ENCODE data around the gene PALLD.

PALLD gene

DNA sequence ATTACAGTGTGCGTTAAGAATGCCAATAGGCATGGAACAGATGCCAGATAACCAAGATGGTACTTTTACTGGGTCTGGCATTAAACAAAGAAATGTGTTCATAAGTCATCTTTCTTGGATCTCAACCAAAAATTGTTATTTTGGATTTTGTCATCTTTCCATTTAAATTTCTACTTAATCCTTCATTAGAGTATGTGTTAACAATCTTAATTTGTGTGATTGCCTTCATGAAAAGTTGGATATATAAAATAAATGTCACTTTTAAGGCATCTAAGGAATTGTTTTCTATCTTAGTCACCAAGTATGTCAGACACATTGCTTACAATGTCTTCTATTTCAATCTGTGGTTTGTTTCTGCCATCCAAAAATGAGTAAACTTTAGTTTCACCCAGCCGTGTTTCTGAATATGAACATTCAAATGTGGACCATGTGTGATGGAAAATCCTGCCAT is 87.5 kb downstream of the PALLD start:
- H3K9me3 ChIP-seq (ENCODE audit: severe bottlenecking): no peaks in the 10 kb centered on the region
- H3K27me3 ChIP-seq (ENCODE audit: insufficient read depth, low read depth, severe bottlenecking): no peaks in the 10 kb centered on the region
- H3K27ac ChIP-seq: no peak overlapping the region
- no peak for DNase-seq
- H3K36me3 ChIP-seq: no peaks in the 10 kb centered on the region
- no peak overlapping the region for H3K4me3 ChIP-seq (ENCODE audit: low read depth, low read length)
- TF ChIP-seq, protein P1, sequence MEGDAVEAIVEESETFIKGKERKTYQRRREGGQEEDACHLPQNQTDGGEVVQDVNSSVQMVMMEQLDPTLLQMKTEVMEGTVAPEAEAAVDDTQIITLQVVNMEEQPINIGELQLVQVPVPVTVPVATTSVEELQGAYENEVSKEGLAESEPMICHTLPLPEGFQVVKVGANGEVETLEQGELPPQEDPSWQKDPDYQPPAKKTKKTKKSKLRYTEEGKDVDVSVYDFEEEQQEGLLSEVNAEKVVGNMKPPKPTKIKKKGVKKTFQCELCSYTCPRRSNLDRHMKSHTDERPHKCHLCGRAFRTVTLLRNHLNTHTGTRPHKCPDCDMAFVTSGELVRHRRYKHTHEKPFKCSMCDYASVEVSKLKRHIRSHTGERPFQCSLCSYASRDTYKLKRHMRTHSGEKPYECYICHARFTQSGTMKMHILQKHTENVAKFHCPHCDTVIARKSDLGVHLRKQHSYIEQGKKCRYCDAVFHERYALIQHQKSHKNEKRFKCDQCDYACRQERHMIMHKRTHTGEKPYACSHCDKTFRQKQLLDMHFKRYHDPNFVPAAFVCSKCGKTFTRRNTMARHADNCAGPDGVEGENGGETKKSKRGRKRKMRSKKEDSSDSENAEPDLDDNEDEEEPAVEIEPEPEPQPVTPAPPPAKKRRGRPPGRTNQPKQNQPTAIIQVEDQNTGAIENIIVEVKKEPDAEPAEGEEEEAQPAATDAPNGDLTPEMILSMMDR (IDR thresholded peaks at IDR 0.05; ENCODE audit: low read depth, low read length): no peak

DNA sequence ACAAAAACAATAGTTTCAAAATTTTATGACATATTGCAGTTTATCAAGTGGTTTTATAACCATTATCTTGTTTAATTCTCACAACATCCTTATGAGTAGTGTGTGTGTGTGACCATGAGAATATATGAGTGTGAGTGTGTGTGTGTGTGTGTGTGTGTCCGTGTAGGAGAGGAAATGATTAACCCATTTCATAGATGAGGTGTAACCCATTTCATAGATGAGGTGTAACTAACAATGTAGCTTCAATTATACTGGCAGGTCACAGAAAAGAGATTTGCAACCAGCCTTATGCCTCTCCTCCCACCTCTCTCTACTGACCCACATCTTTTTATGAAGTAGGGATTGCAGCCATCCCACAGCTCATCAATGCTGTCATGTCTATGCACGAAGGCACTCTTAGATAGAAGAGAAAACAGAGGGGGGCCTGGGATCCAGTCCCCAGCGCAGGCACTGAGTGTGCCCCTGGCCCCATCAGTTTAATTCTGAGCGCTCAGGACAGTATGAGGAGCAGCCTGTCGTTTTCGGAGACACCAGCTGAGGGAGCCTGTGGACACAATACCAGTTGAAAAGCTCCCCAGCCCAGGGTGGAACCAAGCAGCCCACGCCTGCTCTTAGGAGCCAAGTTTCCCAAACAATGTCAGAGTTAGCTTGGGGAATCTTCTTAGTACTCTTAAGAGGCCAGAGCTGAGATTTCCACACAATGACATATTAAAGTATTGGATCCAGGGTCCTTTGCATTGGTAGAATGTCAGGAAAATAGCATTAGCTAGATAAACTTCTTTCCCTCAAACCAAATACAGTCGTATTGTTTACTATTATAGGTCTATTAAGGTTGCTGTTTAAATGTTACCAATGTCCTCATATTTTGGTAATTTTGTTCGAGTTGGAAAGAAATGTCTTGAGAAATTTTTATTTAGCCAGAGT is 88.6 kb downstream of the PALLD start:
- H3K36me3 ChIP-seq: no peaks in the 10 kb centered on the region
- no peaks in the 10 kb centered on the region for H3K27me3 ChIP-seq (ENCODE audit: insufficient read depth, low read depth, severe bottlenecking)
- no peak overlapping the region for H3K4me3 ChIP-seq (ENCODE audit: low read depth, low read length)
- no peaks in the 10 kb centered on the region for H3K9me3 ChIP-seq (ENCODE audit: severe bottlenecking)
- no peak overlapping the region for H3K27ac ChIP-seq
- peak; percentile 86 for DNase-seq
- TF ChIP-seq, protein P1 (IDR thresholded peaks at IDR 0.05; ENCODE audit: low read depth, low read length): peak; percentile 88

DNA sequence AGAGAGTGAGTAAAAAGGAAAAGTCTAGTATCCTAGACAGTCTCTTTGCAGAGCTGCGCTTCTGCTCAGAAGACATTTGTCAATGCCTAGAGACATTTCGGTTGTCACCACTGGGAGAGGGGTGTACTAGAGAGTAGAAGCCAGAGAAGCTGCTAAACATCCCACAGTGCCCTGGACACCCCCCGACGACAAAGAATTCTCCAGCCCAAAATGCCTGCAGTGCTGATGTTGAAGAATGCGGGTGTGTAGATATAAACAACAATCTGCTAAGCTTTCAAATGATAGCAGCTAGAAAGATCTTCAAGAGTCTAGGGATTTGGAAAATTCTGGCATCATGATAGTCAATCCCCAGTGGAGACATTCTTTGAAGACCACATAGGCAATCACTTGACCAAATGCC is 90.1 kb downstream of the PALLD start:
- Histone ChIP-seq H3K9me3 (ENCODE audit: severe bottlenecking) (no peaks in the 10 kb centered on the region), H3K27me3 (ENCODE audit: insufficient read depth, low read depth, severe bottlenecking) (no peaks in the 10 kb centered on the region), H3K36me3 (no peaks in the 10 kb centered on the region), H3K27ac (no peak overlapping the region), H3K4me3 (ENCODE audit: low read depth, low read length) (no peak overlapping the region)
- TF ChIP-seq, protein P1 (IDR thresholded peaks at IDR 0.05; ENCODE audit: low read depth, low read length): no peak
- DNase-seq: no peak

DNA sequence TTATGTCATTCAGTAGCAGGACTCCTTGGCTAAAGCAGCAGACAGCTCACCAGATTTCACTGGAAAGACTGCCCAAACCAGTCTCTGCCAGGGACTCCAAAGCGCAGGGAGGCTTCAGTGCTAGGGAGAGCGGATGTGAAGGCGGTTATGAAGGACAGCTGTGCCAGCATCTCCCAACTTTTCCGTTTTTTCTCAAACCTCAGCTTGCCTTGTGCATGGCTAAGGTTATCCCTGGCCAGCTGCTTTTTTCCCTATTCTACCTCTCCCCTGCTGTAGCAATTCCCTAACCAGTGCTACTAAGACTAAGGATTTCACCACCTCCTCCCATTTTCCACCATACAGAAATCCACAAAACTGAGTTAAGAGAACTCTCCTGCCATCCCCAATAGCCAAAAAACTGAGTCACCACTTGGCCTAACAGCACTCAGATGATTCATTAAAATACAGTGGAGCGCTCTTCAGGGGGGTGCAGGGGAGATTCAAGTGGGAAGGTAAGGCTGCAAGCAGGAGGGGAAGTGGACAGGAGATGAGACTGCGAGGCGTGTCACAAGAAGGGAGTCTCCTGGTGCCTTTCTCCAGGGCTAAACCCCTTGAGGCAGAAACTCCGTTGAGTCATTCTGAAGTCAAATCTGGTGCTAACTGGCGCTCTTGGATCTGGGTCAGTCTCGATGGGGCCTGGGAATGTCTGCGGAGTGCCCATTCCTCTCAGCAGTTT is 90.7 kb downstream of the PALLD start:
- TF ChIP-seq, protein P1 (IDR thresholded peaks at IDR 0.05; ENCODE audit: low read depth, low read length): no peak
- Histone ChIP-seq H3K36me3 (no peaks in the 10 kb centered on the region), H3K9me3 (ENCODE audit: severe bottlenecking) (no peaks in the 10 kb centered on the region), H3K4me3 (ENCODE audit: low read depth, low read length) (no peak overlapping the region), H3K27ac (no peak overlapping the region), H3K27me3 (ENCODE audit: insufficient read depth, low read depth, severe bottlenecking) (no peaks in the 10 kb centered on the region)
- no peak for DNase-seq

- no peak overlapping the region for H3K27ac ChIP-seq
- no peaks in the 10 kb centered on the region for H3K27me3 ChIP-seq (ENCODE audit: insufficient read depth, low read depth, severe bottlenecking)
- TF ChIP-seq, protein P1 (IDR thresholded peaks at IDR 0.05; ENCODE audit: low read depth, low read length): no peak
- no peak overlapping the region for H3K4me3 ChIP-seq (ENCODE audit: low read depth, low read length)
- no peaks in the 10 kb centered on the region for H3K36me3 ChIP-seq
- DNase-seq: no peak
- no peaks in the 10 kb centered on the region for H3K9me3 ChIP-seq (ENCODE audit: severe bottlenecking)
Measured at GRCh38 chr4:168588916-168589531, 92.2 kb downstream of the PALLD start.

Data from WERI-Rb-1 (cell line).